NOMO-1 treated with DMSO at 0.1 percent for 48 hours (cell line): ENCODE measurements around the gene KRT6A.
"Not testable (repeated sequence)": the region's sequence is repeated elsewhere in the genome, so short reads cannot be mapped to it uniquely, and the experiment has no call there.

Experiments used
- DNase-seq: peaks from one replicate; lab custom pipeline; 2025; ENCODE audit not compliant: unreplicated experiment; lab: John Stamatoyannopoulos, UW

KRT6A gene

DNA sequence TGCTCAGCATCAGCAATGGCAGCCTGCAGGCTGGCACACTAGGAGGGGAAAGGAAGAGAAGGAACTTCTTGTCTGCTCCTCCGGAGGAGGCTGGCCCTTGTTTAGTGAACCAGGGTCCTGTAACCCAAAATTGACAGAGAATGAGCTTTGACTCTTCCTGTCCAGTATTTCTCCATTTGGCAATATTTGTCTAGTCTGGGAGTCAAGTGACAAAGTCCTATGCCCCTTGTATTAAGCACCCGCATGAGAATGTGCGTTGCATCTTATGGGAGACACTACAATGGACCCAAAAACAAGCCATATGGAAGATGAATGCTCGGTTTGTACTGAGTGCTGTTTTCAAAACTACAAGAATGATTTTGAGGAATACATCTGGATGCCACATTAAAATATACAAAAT, 23.2 kb downstream of the KRT6A start:
- DNase-seq: no peak

DNA sequence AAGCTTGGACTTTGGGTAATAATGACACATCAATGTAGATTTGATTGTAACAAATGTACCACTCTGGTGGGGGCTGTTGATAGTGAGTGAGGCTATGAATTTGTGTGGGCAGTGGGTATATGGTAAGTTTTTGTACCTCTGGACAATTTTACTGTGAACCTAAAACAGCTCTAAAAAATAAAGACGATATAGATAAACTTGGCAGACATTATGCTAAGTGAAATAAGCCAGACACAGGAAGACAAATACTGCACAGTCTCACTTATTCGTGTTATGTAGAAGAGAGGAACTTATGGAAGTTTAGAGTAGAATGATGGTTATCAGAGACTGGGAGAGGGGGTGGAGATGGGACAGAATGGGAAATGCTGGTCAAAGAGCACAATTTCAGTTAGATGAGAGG, 28.2 kb downstream of the KRT6A start:
- DNase-seq: no peak

- DNase-seq: no peak
Measured at GRCh38 chr12:52461693-52462092, 31.4 kb downstream of the KRT6A start.

GRCh38 chr12:52458861-52459260, 34.2 kb downstream of the KRT6A start:
- no peak for DNase-seq

GRCh38 chr12:52455821-52456220, 37.2 kb downstream of the KRT6A start:
- DNase-seq: no peak

GRCh38 chr12:52454411-52455201, 38.5 kb downstream of the KRT6A start:
- no peak for DNase-seq

GRCh38 chr12:52452101-52452500, 41.0 kb downstream of the KRT6A start, which contains the start of gene KRT6B:
TSS of gene KRT6B (minus strand) at chr12:52452146. CDS start at chr12:52452078, 68 bp downstream.
- no peak for DNase-seq

DNA sequence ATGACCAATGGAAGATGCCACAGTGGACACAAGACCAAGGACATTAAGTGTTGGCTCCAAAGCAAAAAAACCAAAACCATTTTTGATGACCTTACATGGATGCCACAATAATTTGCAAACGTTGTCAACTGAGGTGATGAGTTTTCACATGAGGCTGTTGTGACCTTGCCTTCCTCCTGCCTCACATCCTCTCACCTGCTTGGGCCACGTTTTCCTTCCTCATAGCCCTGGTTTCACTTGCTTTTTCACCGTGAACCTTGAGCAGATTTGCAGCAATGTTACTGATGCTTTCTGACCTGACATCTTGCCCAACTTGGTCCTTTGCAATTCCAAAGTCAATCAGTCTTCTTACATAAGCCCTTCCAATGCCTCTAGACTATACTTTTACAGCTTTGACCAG, 44.8 kb downstream of the KRT6A start:
- no peak for DNase-seq

- not testable (repeated sequence) for DNase-seq
Measured at GRCh38 chr12:52447196-52447595, 45.9 kb downstream of the KRT6A start.

DNA sequence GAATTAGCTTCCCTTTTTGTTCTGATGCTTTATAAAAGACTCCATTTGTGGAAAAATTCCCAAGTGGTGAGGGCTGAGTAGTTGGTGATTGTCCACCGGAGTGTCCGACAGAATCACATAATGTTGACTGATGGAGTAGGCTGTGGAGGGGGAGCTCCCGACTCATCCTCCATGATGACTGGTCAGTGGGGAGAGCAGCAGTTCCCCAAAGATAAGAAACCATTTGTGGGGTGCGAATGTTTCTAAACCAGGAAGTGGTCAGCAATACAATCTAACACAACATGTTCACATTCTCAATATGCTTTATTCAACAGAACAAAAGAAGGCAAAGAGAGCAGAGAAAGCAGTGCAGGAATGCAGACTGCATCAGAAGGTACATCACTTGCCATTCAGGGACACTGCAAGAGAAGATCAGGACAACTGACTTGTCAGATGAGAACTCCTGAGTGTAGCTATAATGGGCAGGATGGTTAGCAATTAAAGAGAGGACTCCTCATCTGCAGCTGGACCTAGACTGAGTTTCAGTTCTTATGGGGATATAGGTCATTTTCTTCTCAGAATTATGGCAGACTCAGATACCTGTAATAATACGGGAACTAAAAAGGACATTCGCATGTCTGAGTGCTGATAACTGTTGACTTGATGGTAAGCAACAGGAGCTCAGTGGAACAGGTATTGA, 46.6 kb downstream of the KRT6A start:
- no peak for DNase-seq

GRCh38 chr12:52445876-52446275, 47.2 kb downstream of the KRT6A start:
- no peak for DNase-seq

GRCh38 chr12:52444647-52445595, 48.1 kb downstream of the KRT6A start:
- DNase-seq: no peak

GRCh38 chr12:52443966-52444365, 49.1 kb downstream of the KRT6A start:
- DNase-seq: no peak

GRCh38 chr12:52442600-52443061, 50.4 kb downstream of the KRT6A start:
- no peak for DNase-seq

DNA sequence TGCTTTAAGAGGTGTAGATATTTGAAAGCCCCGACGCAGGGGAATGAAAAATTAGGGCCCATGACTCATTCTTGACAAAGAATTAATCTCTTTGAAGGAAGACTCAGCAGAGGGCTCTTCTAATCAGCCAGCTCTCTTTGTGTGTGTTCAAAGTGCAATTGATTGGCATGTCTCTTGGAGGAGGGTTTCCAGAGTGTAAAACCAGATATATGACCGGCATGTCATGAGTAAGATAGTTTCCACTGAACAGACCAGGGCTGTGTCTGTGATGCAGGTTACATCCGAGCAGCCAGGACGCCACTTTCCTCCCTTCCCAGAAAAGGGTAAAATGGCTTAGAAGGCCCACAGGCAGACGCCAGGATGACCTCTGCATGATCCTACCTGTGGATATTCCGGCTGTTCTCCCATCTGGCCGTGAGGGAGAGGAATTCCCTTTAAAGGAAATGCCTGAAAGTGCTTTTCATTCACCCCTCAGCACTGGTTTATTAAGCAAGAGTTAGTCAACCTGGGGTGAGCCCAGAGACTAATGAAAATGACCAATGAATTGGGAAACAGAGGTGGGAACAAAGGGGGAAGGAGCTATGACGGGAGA, 51.6 kb downstream of the KRT6A start:
- peak; percentile 64 for DNase-seq

GRCh38 chr12:52440821-52441319, 52.2 kb downstream of the KRT6A start:
- DNase-seq: no peak

- DNase-seq: no peak
Measured at GRCh38 chr12:52439845-52440244, 53.2 kb downstream of the KRT6A start.

- DNase-seq: no peak
Measured at GRCh38 chr12:52439420-52439819, 53.6 kb downstream of the KRT6A start.

DNA sequence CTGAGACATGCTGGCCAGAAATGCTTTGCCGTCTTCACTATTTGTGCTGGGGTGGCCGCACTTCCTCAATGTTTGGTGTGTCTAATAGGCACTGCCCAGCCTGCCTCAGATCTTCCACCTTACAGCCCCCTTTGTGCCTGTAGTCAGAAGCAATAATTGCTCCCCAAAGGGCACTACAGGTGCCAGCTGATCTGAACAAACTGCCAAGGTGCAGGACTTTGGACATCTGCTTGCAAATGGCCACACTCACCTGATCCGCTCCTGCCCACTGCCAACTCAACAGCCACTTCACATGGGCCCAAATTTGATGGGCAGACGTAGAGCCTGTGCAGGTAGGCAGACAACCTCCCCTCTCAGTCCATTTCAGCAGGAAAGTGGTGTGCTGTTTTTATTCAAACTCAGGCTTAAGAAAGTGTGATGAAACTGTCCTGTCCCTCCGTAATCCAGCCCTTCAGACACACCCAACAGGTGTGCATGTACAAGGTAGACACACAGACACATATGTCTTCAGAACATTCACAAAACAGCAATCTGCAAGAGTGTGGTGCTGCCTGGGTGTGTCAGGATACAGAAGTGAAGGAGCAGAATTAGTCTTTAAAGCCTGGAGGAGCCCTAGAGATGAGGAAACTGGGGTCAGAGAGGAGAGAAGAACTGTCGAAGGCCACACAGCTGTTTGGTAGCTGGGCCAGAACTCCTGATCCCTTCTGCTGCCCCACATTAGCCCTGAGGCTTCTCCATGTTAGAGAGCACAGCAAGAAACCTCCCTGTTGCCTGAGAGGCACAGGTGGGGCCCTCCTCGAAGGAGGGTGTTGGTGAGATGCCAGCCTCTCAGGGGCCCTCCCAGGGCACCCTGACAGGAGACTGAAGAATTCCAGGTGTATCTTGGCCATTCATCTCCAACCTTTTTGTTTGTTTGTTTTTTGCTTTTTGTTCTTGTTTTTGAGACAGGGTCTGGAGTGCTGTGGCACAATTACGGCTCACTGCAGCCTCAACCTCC, 54.5 kb downstream of the KRT6A start:
- DNase-seq: no peak
